ENCODE measurements around the gene HSPG2.

HSPG2 gene

GRCh38 chr1:21898326-21899200, 38.5 kb downstream of the HSPG2 start:
- DNase-seq (ENCODE audit: low read depth, low spot score): no peak

GRCh38 chr1:21897844-21898243, 39.3 kb downstream of the HSPG2 start:
- no peak for DNase-seq (ENCODE audit: low read depth, low spot score)

GRCh38 chr1:21896652-21897532, 40.2 kb downstream of the HSPG2 start:
- DNase-seq (ENCODE audit: low read depth, low spot score): no peak

GRCh38 chr1:21896026-21896425, 41.1 kb downstream of the HSPG2 start:
- no peak for DNase-seq (ENCODE audit: low read depth, low spot score)

- no peak for DNase-seq (ENCODE audit: low read depth, low spot score)
Measured at GRCh38 chr1:21894034-21894881, 42.9 kb downstream of the HSPG2 start.

- no peak for DNase-seq (ENCODE audit: low read depth, low spot score)
Measured at GRCh38 chr1:21893046-21893805, 43.9 kb downstream of the HSPG2 start.

- DNase-seq (ENCODE audit: low read depth, low spot score): no peak
Measured at GRCh38 chr1:21891621-21892479, 45.3 kb downstream of the HSPG2 start.

GRCh38 chr1:21891081-21891480, 46.0 kb downstream of the HSPG2 start:
- DNase-seq (ENCODE audit: low read depth, low spot score): no peak

- DNase-seq (ENCODE audit: low read depth, low spot score): no peak
Measured at GRCh38 chr1:21888500-21888899, 48.6 kb downstream of the HSPG2 start.

- DNase-seq (ENCODE audit: low read depth, low spot score): no peak
Measured at GRCh38 chr1:21887796-21888195, 49.3 kb downstream of the HSPG2 start.

GRCh38 chr1:21887216-21887736, 49.8 kb downstream of the HSPG2 start:
- no peak for DNase-seq (ENCODE audit: low read depth, low spot score)

- no peak for DNase-seq (ENCODE audit: low read depth, low spot score)
Measured at GRCh38 chr1:21886486-21887215, 50.5 kb downstream of the HSPG2 start.

GRCh38 chr1:21885236-21886037, 51.7 kb downstream of the HSPG2 start:
- DNase-seq (ENCODE audit: low read depth, low spot score): no peak

GRCh38 chr1:21884456-21885235, 52.5 kb downstream of the HSPG2 start:
- DNase-seq (ENCODE audit: low read depth, low spot score): no peak

- no peak for DNase-seq (ENCODE audit: low read depth, low spot score)
Measured at GRCh38 chr1:21882721-21883415, 54.2 kb downstream of the HSPG2 start.

GRCh38 chr1:21881250-21881649, 55.9 kb downstream of the HSPG2 start:
- no peak for DNase-seq (ENCODE audit: low read depth, low spot score)

- DNase-seq (ENCODE audit: low read depth, low spot score): no peak
Measured at GRCh38 chr1:21880619-21880970, 56.5 kb downstream of the HSPG2 start.

All from activated CD4-positive, CD25-positive, alpha-beta regulatory T cell treated with anti-CD3 and anti-CD28 coated beads, Interleukin-2, amount 50 U/mL, for 16 hours (primary cell).